B cell (primary cell): ENCODE data around the gene PRKCB. TPM values are rescaled to one million over a fixed set of nuclear protein-coding genes. Genes with fewer than 3 reads are reported as not detected.

ENCODE experiments used
- ATAC-seq: fragments of 200-7000 bp; cut with Tn5 transposase; one replicate; pipeline ENCODE4 v1.10.0; 2021; ENCODE audit warnings: low read depth, mild to moderate bottlenecking, moderate number of reproducible peaks, moderate library complexity
- CTCF ChIA-PET: fragments of 350-600 bp; sonication (Branson Sonifier 250); formaldehyde crosslinking; loops from one replicate; lab custom pipeline; 2021; ENCODE audit warnings: antibody characterized with exemption, inconsistent platforms; lab: Charles Lee
- POLR2A ChIA-PET: fragments of 350-600 bp; sonication (Branson Sonifier 250); formaldehyde crosslinking; loops from one replicate; lab custom pipeline; 2021; ENCODE audit warnings: antibody characterized with exemption; lab: Charles Lee
- DNase-seq: peaks from one replicate; pipeline ENCODE4 v3.0.0; 2013
- H2AFZ ChIP-seq: 2 replicates; pipeline ENCODE4 v1.6.1; 2012; ENCODE audit warnings: mild to moderate bottlenecking, low read depth, low read length; ENCODE audit not compliant: insufficient read depth, poor library complexity, severe bottlenecking
- H3K27ac ChIP-seq, 2 donors: 1 replicate in 1 of 2; 2 replicates in 1 of 2; pipeline ENCODE4 v1.5.1; 2012 to 2013; ENCODE audit warnings: low read length in 2 of 2, mild to moderate bottlenecking in 2 of 2, moderate library complexity in 1 of 2
- H3K27me3 ChIP-seq, 4 experiments: fragments of 200-600 bp in 1 of 4; sonication (generic) in 1 of 4; replicated peaks in 1 of 4; 1 replicate in 2 of 4; 2 replicates in 2 of 4; pipeline versions ENCODE4 v1.6.1 to v1.7.0; 2013 to 2016; ENCODE audit warnings: low read length in 3 of 4, mild to moderate bottlenecking in 2 of 4, mixed read lengths in 1 of 4, moderate library complexity in 1 of 4; ENCODE audit not compliant: insufficient read depth in 4 of 4, control insufficient read depth in 3 of 4; ENCODE audit errors: control extremely low read depth in 1 of 4
- H3K36me3 ChIP-seq, 2 experiments: replicated peaks in 1 of 2; 1 replicate in 1 of 2; 2 replicates in 1 of 2; pipeline versions ENCODE4 v1.6.1 to v1.7.1; 2013; ENCODE audit warnings: low read length in 1 of 2; ENCODE audit not compliant: insufficient read depth in 2 of 2, control insufficient read depth in 1 of 2; ENCODE audit errors: control extremely low read depth in 1 of 2, extremely low read depth in 1 of 2
- H3K4me1 ChIP-seq, 2 donors: fragments of 200-600 bp in 1 of 2; sonication (generic) in 1 of 2; 1 replicate in 1 of 2; 2 replicates in 1 of 2; pipeline versions ENCODE4 v1.5.1 to v1.6.1; 2013 to 2017; ENCODE audit warnings: low read length in 2 of 2; ENCODE audit not compliant: control insufficient read depth in 2 of 2, insufficient read depth in 2 of 2
- H3K4me2 ChIP-seq: replicated peaks from 2 replicates; pipeline ENCODE3; 2012; ENCODE audit warnings: mild to moderate bottlenecking, low read depth, low read length; ENCODE audit not compliant: poor library complexity, severe bottlenecking
- H3K4me3 ChIP-seq, 5 experiments: fragments of 200-600 bp in 1 of 5; sonication (generic) in 1 of 5; 1 replicate in 3 of 5; 2 replicates in 2 of 5; pipeline versions ENCODE4 v1.5.1 to v1.7.0; 2011 to 2016; ENCODE audit warnings: low read length in 4 of 5, mild to moderate bottlenecking in 4 of 5, low read depth in 2 of 5, control low read depth in 1 of 5, moderate library complexity in 1 of 5; ENCODE audit not compliant: insufficient read depth in 1 of 5; ENCODE audit errors: control extremely low read depth in 1 of 5, extremely low read depth in 1 of 5
- H3K79me2 ChIP-seq: fragments of 200-600 bp; sonication (generic); one replicate; pipeline ENCODE4 v1.6.0; 2016; ENCODE audit warnings: low read length; ENCODE audit not compliant: control insufficient read depth, insufficient read depth
- H3K9ac ChIP-seq: fragments of 200-600 bp; sonication (generic); 2 replicates; pipeline ENCODE4 v1.6.1; 2017; ENCODE audit warnings: mild to moderate bottlenecking, low read length, moderate library complexity
- H3K9me3 ChIP-seq, 3 donors: one replicate each; pipeline versions ENCODE4 v1.6.1 to v1.7.1; 2013; ENCODE audit warnings: low read length in 2 of 3; ENCODE audit not compliant: control insufficient read depth in 2 of 3, insufficient read depth in 1 of 3; ENCODE audit errors: control extremely low read depth in 1 of 3
- H4K20me1 ChIP-seq: 2 replicates; pipeline ENCODE4 v1.6.0; 2012; ENCODE audit warnings: mild to moderate bottlenecking, low read length; ENCODE audit not compliant: insufficient read depth, control insufficient read depth, poor library complexity, severe bottlenecking
- H3K27ac Mint-ChIP-seq: one replicate; pipeline ENCODE4 v1.8.0; 2021; ENCODE audit warnings: mixed read lengths
- H3K27me3 Mint-ChIP-seq: one replicate; pipeline ENCODE4 v1.8.0; 2021; ENCODE audit warnings: mixed read lengths
- H3K4me1 Mint-ChIP-seq: one replicate; pipeline ENCODE4 v1.8.0; 2021; ENCODE audit warnings: mixed read lengths
- H3K4me3 Mint-ChIP-seq: one replicate; pipeline ENCODE4 v1.8.0; 2021; ENCODE audit warnings: mixed read lengths
- H3K9me3 Mint-ChIP-seq: one replicate; pipeline ENCODE4 v1.8.0; 2022; ENCODE audit warnings: mixed read lengths; ENCODE audit not compliant: insufficient read depth
- CTCF ChIP-seq: fragments of 200-600 bp; IDR thresholded peaks from one replicate; pipeline ENCODE4 v1.8.0; 2022; ENCODE audit warnings: antibody characterized with exemption, mild to moderate bottlenecking
- EZH2 ChIP-seq: IDR thresholded peaks from 2 replicates; pipeline ENCODE4 v1.6.1; 2012; ENCODE audit warnings: borderline replicate concordance, low read depth, mild to moderate bottlenecking, moderate library complexity, low read length; ENCODE audit not compliant: insufficient read depth, poor library complexity, severe bottlenecking
- WGBS: methylation state at CpG from one replicate; pipeline ENCODE4 v1.1.5; 2013; ENCODE audit warnings: missing lambda C conversion rate; ENCODE audit not compliant: insufficient coverage; 5-methylcytosine and 5-hydroxymethylcytosine counted together
- intact Hi-C: fragments of 100-400 bp; cut with micrococcal nuclease; formaldehyde crosslinking; loops from one replicate; pipeline ENCODE4 v1.10.0; 2022
- polyA plus RNA-seq: library from polyadenylated mRNA; depleted of rRNA; stranded (reverse); fragments of >200 nt; gene quantifications from 2 replicates; pipeline ENCODE4 v1.2.3, GENCODE V29; 2012
- total RNA-seq, 2 donors: library from RNA; stranded (reverse); fragments of 120-200 nt in 1 of 2; gene quantifications; 1 replicate in 1 of 2; 2 replicates in 1 of 2; pipeline versions ENCODE4 v1.2.3 to v1.2.4, GENCODE V29; 2013 to 2022

PRKCB gene
- total and polyA plus RNA-seq, 2 donors (not counting 1 experiment from before 2014, with no cell fraction given): 106 to 373 TPM

- Histone ChIP-seq H3K27ac (no peak overlapping the region), H3K27me3 (no peaks in the 10 kb centered on the region), H3K4me1 (no peaks in the 10 kb centered on the region), H3K9me3 (peaks cover 4 to 12% (median 9%) of the 10 kb centered on the region in 3 donors), H3K9ac (no peak overlapping the region), H4K20me1 (peaks cover 57% of the 10 kb centered on the region), H2AFZ (no peak overlapping the region), H3K79me2 (peaks cover 68% of the 10 kb centered on the region), H3K4me3 (no peak overlapping the region), H3K36me3 (peaks cover 7 to 78% of the 10 kb centered on the region in 2 experiments), H3K4me2 (no peak overlapping the region)
- Mint-ChIP-seq H3K4me1 (peaks cover 12% of the 10 kb centered on the region), H3K27me3 (no peaks in the 10 kb centered on the region), H3K9me3 (peaks cover 7% of the 10 kb centered on the region), H3K27ac (peak overlapping the region; percentile 53), H3K4me3 (no peak overlapping the region)
- ChIA-PET POLR2A (no interaction called here), CTCF (interaction anchor here (1.2 to 1.9 kb wide), 2 partner anchors 20 to 131 kb away, joined by 4 to 7 read pairs; no protein-coding TSS in a partner anchor)
- ATAC-seq (no peak), DNase-seq (no peak)
- intact Hi-C loops: no loop called here
- no CpG with 5 or more reads among the region's 1 CpG for WGBS
- TF ChIP-seq EZH2 (no peak), CTCF (no peak)
Observed at GRCh38 chr16:24091125-24091524, 255.3 kb downstream of the PRKCB start.

- H2AFZ ChIP-seq: no peak overlapping the region
- no peak for TF ChIP-seq CTCF
- no peak for TF ChIP-seq EZH2
- no peak for ATAC-seq
- H3K9ac ChIP-seq: no peak overlapping the region
- H3K4me1 ChIP-seq: no peaks in the 10 kb centered on the region
- peaks cover 69% of the 10 kb centered on the region for H3K79me2 ChIP-seq
- peaks cover 12% of the 10 kb centered on the region for H3K4me1 Mint-ChIP-seq
- no peak overlapping the region for H3K4me3 ChIP-seq
- peaks cover 59% of the 10 kb centered on the region for H4K20me1 ChIP-seq
- peaks cover 8 to 91% of the 10 kb centered on the region in 2 experiments for H3K36me3 ChIP-seq
- POLR2A ChIA-PET: no interaction called here
- no peak overlapping the region for H3K4me3 Mint-ChIP-seq
- no peaks in the 10 kb centered on the region for H3K27me3 ChIP-seq
- H3K4me2 ChIP-seq: no peak overlapping the region
- intact Hi-C loops: no loop called here
- no peaks in the 10 kb centered on the region for H3K27me3 Mint-ChIP-seq
- peak overlapping the region in 1 of 2 donors; percentile 0 for H3K27ac ChIP-seq
- peaks cover 7% of the 10 kb centered on the region for H3K9me3 Mint-ChIP-seq
- peaks cover 4 to 12% (median 9%) of the 10 kb centered on the region in 3 donors for H3K9me3 ChIP-seq
- H3K27ac Mint-ChIP-seq: peak overlapping the region; percentile 63
- CTCF ChIA-PET: interaction anchor here (1.0 to 1.9 kb wide), 4 partner anchors 21 to 49 kb away, joined by 3 to 6 read pairs (median 4); no protein-coding TSS in a partner anchor
- DNase-seq: no peak
Observed at GRCh38 chr16:24093049-24093448, 257.3 kb downstream of the PRKCB start.
